GM19025 (cell line): ENCODE data around the gene TSPAN9.

Experiments used
- ATAC-seq: cut with Tn5 transposase; IDR thresholded peaks from one replicate; pipeline ENCODE4 v1.9.1; 2021; ENCODE audit warnings: mild to moderate bottlenecking, low read depth, moderate library complexity; ENCODE audit not compliant: unreplicated experiment

TSPAN9 gene

GRCh38 chr12:3154006-3154405, 76.8 kb downstream of the TSPAN9 start:
- no peak for ATAC-seq

- ATAC-seq, result no peak
Measured at GRCh38 chr12:3155702-3156370, 78.7 kb downstream of the TSPAN9 start.

- no peak for ATAC-seq
Measured at GRCh38 chr12:3157581-3158323, 80.6 kb downstream of the TSPAN9 start.

GRCh38 chr12:3158851-3159465, 81.8 kb downstream of the TSPAN9 start:
- ATAC-seq, result no peak

GRCh38 chr12:3160081-3160480, 82.9 kb downstream of the TSPAN9 start:
- ATAC-seq, result no peak

GRCh38 chr12:3161861-3162260, 84.7 kb downstream of the TSPAN9 start:
- ATAC-seq, result no peak

- no peak for ATAC-seq
Measured at GRCh38 chr12:3164454-3165077, 87.4 kb downstream of the TSPAN9 start.

- no peak for ATAC-seq
Measured at GRCh38 chr12:3165078-3165980, 88.2 kb downstream of the TSPAN9 start.

- ATAC-seq, result no peak
Measured at GRCh38 chr12:3167636-3168035, 90.5 kb downstream of the TSPAN9 start.

GRCh38 chr12:3168223-3169221, 91.3 kb downstream of the TSPAN9 start:
- no peak for ATAC-seq

GRCh38 chr12:3170423-3171194, 93.4 kb downstream of the TSPAN9 start:
- no peak for ATAC-seq

GRCh38 chr12:3171195-3171591, 94.0 kb downstream of the TSPAN9 start:
- ATAC-seq, result no peak

GRCh38 chr12:3172124-3173007, 95.2 kb downstream of the TSPAN9 start:
- ATAC-seq, result no peak

- ATAC-seq, result no peak
Measured at GRCh38 chr12:3173008-3173553, 95.9 kb downstream of the TSPAN9 start.

- ATAC-seq, result no peak
Measured at GRCh38 chr12:3173912-3174311, 96.7 kb downstream of the TSPAN9 start.

GRCh38 chr12:3175238-3175637, 98.1 kb downstream of the TSPAN9 start:
- no peak for ATAC-seq

GRCh38 chr12:3176754-3177153, 99.6 kb downstream of the TSPAN9 start:
- no peak for ATAC-seq
